HS-5 (cell line): ENCODE measurements around the gene EHBP1.
"Not testable (repeated sequence)": the region's sequence is repeated elsewhere in the genome, so short reads cannot be mapped to it uniquely, and the experiment has no call there.

ENCODE experiments used
- DNase-seq: peaks from one replicate; pipeline ENCODE4 v3.0.0-alpha.2; 2012; ENCODE audit warnings: low read depth

EHBP1 gene

GRCh38 chr2:62736899-62737559 is 31.5 kb downstream of the EHBP1 start:
- DNase-seq = no peak

GRCh38 chr2:62738981-62739936 is 33.7 kb downstream of the EHBP1 start:
- DNase-seq = no peak

GRCh38 chr2:62740221-62740620 is 34.7 kb downstream of the EHBP1 start:
- no peak for DNase-seq

- DNase-seq = no peak
Measured at GRCh38 chr2:62741127-62741526, 35.6 kb downstream of the EHBP1 start.

- DNase-seq = peak; percentile 35
Measured at GRCh38 chr2:62741954-62742722, 36.6 kb downstream of the EHBP1 start.

- no peak for DNase-seq
Measured at GRCh38 chr2:62743506-62743905, 38.0 kb downstream of the EHBP1 start.

GRCh38 chr2:62744603-62745002 is 39.1 kb downstream of the EHBP1 start:
- no peak for DNase-seq

- no peak for DNase-seq
Measured at GRCh38 chr2:62745891-62746481, 40.5 kb downstream of the EHBP1 start.

GRCh38 chr2:62747169-62747568 is 41.7 kb downstream of the EHBP1 start:
- no peak for DNase-seq

- DNase-seq = no peak
Measured at GRCh38 chr2:62747876-62748275, 42.4 kb downstream of the EHBP1 start.

GRCh38 chr2:62749111-62749510 is 43.6 kb downstream of the EHBP1 start:
- not testable (repeated sequence) for DNase-seq

- DNase-seq = no peak
Measured at GRCh38 chr2:62757029-62757428, 51.5 kb downstream of the EHBP1 start.

GRCh38 chr2:62760026-62760425 is 54.5 kb downstream of the EHBP1 start:
- DNase-seq = no peak

GRCh38 chr2:62760555-62760954 is 55.0 kb downstream of the EHBP1 start:
- DNase-seq = no peak

- no peak for DNase-seq
Measured at GRCh38 chr2:62765619-62766376, 60.3 kb downstream of the EHBP1 start.

- no peak for DNase-seq
Measured at GRCh38 chr2:62768615-62769014, 63.1 kb downstream of the EHBP1 start.

GRCh38 chr2:62770629-62771028 is 65.1 kb downstream of the EHBP1 start:
- no peak for DNase-seq

GRCh38 chr2:62774555-62775366 is 69.2 kb downstream of the EHBP1 start:
- no peak for DNase-seq

GRCh38 chr2:62775367-62775668 is 69.8 kb downstream of the EHBP1 start:
- no peak for DNase-seq

- DNase-seq = no peak
Measured at GRCh38 chr2:62783679-62784078, 78.2 kb downstream of the EHBP1 start.

- DNase-seq = no peak
Measured at GRCh38 chr2:62784341-62784740, 78.8 kb downstream of the EHBP1 start.
